Measurements from ENCODE around the gene LHX6.

GRCh38 chr9:122191584-122191983 lies 37.2 kb downstream of the LHX6 start:
- TF ChIP-seq POLR2A (IDR thresholded peaks at IDR 0.05): no peak
- no peak for TF ChIP-seq CTCF (IDR thresholded peaks at IDR 0.05 in 8 of 11, conservative IDR thresholded peaks at IDR 0.05 in 3 of 11)
